Kidney epithelial cell (primary cell): ENCODE measurements around the gene AOAH. TPM values are rescaled to one million over a fixed set of nuclear protein-coding genes. Genes with fewer than 3 reads are reported as not detected.
"Not testable (repeated sequence)": the region's sequence is repeated elsewhere in the genome, so short reads cannot be mapped to it uniquely, and the experiment has no call there.

Source experiments
- DNase-seq: peaks from one replicate; pipeline ENCODE4 v3.0.0-alpha.2; 2010; ENCODE audit warnings: low read depth
- H3K27me3 ChIP-seq: 2 replicates; pipeline ENCODE4 v1.6.0; 2011; ENCODE audit warnings: low read length; ENCODE audit not compliant: control insufficient read depth, insufficient read depth
- H3K36me3 ChIP-seq: 2 replicates; pipeline ENCODE4 v1.5.1; 2011; ENCODE audit warnings: low read length; ENCODE audit not compliant: control insufficient read depth, insufficient read depth
- H3K4me3 ChIP-seq: 2 replicates; pipeline ENCODE4 v1.5.1; 2011; ENCODE audit warnings: low read depth, mild to moderate bottlenecking, control low read depth, low read length
- total RNA-seq: library from RNA; depleted of rRNA; stranded (reverse); fragments of >200 nt; gene quantifications from 2 replicates; pipeline ENCODE4 v1.2.3, GENCODE V29; 2015
- TF ChIP-seq, protein P1 (sequence below): IDR thresholded peaks from 2 replicates; pipeline ENCODE4 v1.5.1; 2011; ENCODE audit warnings: mild to moderate bottlenecking, moderate library complexity, low read length, control low read depth, inconsistent platforms; ENCODE audit not compliant: insufficient read depth, poor library complexity, severe bottlenecking

AOAH gene
- total RNA-seq, 1 donor from 2014 or later: 4.4 TPM

DNA sequence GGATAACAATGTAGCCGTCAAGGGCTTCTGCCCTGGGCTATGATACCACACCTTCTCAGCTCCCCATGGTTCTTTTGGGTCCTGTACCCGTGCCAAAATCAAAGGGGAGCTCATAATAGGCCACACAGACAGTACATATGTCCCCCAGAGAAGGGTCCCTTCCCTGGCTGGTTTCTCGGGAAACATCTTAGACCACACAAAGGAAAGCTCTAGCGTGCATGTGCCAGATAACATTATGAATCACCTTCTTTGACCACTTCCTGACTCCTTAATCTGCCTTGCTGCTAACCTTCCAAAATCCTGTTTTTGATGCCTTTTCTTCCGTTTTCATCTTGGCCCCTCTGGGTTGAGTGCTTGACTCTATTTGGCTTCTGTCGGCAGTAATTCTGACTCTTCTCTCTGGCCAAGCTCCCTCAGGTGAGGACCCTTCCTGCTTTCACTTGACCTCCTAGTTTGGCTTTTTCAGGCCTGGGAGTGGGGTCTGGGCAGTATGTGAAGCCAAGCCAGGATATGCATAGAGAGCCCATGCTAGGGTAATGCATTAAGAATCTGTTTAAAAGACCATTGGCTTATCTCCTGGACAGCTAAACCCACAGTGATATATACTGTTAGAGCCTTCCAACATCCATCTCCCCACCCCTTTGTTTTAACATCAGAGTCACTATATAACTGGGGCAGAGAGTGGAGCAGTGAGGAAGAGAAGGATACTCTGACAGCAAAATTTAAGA is 249.8 kb downstream of the AOAH start:
- Histone ChIP-seq H3K36me3 (no peaks in the 10 kb centered on the region), H3K4me3 (no peak overlapping the region), H3K27me3 (no peaks in the 10 kb centered on the region)
- TF ChIP-seq, protein P1, sequence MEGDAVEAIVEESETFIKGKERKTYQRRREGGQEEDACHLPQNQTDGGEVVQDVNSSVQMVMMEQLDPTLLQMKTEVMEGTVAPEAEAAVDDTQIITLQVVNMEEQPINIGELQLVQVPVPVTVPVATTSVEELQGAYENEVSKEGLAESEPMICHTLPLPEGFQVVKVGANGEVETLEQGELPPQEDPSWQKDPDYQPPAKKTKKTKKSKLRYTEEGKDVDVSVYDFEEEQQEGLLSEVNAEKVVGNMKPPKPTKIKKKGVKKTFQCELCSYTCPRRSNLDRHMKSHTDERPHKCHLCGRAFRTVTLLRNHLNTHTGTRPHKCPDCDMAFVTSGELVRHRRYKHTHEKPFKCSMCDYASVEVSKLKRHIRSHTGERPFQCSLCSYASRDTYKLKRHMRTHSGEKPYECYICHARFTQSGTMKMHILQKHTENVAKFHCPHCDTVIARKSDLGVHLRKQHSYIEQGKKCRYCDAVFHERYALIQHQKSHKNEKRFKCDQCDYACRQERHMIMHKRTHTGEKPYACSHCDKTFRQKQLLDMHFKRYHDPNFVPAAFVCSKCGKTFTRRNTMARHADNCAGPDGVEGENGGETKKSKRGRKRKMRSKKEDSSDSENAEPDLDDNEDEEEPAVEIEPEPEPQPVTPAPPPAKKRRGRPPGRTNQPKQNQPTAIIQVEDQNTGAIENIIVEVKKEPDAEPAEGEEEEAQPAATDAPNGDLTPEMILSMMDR: no peak
- DNase-seq: no peak

DNA sequence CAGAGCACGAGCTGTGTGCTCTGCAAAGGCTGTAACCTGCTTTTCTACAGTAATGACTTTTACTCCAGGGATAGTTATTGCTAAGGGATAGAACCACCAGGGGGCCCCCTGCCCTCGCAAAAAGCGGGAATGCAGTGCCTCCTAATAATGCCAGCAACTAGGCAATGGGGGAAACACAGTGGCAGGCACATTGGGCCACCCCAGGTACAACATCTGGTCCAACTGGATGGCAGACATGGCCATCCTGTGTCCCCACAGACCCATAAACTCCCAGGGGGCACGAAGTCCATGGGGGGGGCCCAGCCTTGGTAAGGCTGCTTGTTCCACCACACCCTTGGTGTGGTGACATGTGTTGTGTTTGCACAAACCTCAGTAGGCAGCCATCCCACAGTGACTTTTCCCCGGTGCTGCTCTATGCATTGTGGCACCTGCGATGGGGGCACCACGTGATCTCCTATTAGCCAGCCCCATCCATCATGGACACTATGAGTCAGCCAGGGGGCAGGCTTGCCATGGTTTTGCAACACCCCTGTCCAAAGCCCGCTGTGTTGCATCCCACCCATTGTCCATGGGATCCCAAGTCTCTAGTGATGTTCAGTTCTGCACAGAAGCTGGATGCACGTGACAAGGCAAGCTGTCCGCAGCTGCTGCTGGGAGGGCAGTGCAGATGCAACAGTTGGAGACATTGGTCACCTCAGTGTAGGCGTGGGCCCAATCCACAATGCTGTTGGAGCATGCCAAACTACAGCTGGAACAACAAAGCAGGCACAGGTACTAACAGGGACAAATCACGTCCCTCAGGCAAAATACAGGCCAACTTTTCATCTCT is 250.6 kb downstream of the AOAH start:
- no peak for DNase-seq
- no peaks in the 10 kb centered on the region for H3K36me3 ChIP-seq
- H3K4me3 ChIP-seq: no peak overlapping the region
- TF ChIP-seq, protein P1: peak; percentile 51
- H3K27me3 ChIP-seq: no peaks in the 10 kb centered on the region

DNA sequence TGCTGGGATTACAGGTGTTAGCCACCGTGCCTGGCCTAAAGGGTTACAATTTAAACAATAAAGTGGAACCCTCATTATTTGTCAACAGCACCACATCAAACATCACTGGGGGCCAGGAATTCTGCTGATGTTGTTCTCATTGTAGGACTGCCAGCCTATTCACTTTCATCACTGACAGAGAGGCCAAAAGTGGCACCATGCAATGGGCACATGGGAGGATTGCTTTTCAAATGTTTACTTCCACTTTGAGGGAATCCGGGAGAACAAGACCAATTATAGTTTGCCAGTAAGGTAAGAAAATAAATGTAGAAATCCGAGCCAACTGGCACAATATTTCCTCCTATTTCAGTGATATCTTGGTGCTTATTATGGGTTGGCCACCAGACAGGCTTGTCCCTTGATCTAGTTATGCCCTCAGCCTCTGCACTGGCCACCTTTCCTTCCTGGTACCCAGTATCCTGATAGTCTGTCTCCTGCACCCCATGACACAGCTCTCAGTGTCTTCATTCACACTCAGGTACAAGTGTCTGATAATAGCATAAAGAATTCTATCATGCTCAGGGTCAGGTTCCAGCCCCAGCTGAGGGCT is 252.1 kb downstream of the AOAH start:
- TF ChIP-seq, protein P1: no peak
- no peaks in the 10 kb centered on the region for H3K27me3 ChIP-seq
- no peaks in the 10 kb centered on the region for H3K36me3 ChIP-seq
- no peak overlapping the region for H3K4me3 ChIP-seq
- DNase-seq: no peak

DNA sequence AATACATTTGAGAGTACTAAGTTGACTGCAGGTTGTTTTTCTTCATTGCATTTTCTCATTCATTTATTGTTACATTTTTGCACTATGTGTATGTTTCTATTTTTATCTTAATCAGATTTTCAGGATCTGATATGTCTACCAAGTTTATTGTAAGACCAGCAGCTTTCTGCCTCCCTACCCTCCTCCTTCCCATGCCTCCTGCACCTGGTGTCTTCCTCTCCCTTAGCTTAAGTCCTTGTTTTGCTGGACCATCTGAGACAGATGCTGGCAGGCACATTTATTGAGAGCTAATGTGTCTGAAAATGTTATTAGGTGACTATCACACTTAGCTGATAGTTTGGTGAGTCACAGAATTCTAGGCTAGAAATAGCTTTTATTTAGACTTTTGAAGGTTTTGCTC is 255.1 kb downstream of the AOAH start:
- no peak for DNase-seq
- Histone ChIP-seq H3K4me3 (no peak overlapping the region), H3K36me3 (no peaks in the 10 kb centered on the region), H3K27me3 (no peaks in the 10 kb centered on the region)
- TF ChIP-seq, protein P1: no peak

DNA sequence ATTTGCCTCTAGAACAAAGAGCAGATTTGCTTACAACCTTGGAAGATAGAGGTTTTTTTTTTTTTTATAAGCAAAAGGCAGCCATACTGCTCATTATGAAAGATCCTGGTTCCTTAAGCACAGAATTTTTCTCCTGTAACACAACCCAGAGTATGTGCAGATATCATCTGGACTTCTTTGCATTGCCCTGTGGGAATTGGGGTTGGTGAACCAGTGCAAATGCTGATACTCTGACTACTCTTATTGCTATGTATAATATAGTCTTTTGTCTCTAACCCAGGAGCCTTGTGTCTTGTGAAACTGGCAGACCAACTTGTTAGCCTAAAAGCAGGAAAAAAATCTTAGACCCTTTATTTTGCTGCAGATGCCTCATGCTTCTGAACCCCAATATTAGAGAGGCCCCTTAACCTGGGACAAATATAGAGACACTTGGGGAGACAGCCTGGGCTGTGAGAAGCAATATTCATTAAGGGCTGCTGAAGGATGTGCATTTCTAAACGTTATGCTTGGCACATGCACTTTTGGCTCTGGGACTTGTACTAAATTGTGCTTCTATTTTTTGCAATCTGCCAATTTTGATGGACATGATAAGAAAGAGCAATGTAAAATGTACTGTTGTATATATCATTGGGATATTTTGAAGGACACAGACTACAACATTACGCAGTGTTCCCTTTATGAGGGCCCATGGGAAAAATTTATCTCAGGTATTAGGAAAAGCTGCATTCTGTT is 255.8 kb downstream of the AOAH start:
- Histone ChIP-seq H3K27me3 (no peaks in the 10 kb centered on the region), H3K36me3 (no peaks in the 10 kb centered on the region), H3K4me3 (no peak overlapping the region)
- TF ChIP-seq, protein P1: no peak
- no peak for DNase-seq

DNA sequence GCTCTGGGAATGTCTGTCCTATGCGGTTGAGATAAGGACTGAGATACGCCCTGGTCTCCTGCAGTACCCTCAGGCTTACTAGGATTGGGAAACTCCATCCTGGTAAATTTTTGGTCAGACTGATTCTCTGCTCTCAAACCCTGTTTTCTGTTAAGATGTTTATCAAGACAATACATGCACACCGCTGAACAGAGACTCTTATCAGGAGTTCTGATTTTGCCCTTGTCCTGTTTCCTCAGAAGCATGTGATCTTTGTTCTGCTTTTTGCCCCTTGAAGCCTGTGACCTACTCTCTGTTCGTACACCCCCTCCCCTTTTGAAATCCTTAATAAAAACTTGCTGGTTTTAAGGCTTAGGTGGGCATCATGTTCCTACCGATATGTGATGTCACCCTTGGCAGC is 258.3 kb downstream of the AOAH start:
- H3K27me3 ChIP-seq, H3K36me3 ChIP-seq, H3K4me3 ChIP-seq, DNase-seq: not testable (repeated sequence)
